Measurements from ENCODE around the gene UBAC2.
"Not testable (repeated sequence)": the region's sequence is repeated elsewhere in the genome, so short reads cannot be mapped to it uniquely, and the experiment has no call there.

DNA sequence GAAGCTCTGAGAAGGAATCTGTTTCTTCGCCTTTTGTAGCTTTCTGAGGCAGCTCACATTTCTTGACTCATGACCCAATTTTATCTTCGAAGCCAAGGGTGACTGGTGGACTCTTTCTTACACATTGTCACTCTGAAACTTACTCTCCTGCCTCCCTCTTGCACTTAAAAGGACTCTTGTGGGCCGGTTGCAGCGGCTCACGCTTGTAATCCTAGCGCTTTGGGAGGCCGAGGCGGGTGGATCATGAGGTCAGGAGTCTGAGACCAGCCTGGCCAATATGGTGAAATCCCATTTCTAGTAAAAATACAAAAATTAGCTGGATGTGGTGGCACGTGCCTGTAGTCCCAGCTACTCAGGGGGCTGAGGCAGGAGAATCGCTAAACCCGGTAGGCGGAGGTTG is 29.9 kb downstream of the UBAC2 start:
- TF ChIP-seq, protein P1, sequence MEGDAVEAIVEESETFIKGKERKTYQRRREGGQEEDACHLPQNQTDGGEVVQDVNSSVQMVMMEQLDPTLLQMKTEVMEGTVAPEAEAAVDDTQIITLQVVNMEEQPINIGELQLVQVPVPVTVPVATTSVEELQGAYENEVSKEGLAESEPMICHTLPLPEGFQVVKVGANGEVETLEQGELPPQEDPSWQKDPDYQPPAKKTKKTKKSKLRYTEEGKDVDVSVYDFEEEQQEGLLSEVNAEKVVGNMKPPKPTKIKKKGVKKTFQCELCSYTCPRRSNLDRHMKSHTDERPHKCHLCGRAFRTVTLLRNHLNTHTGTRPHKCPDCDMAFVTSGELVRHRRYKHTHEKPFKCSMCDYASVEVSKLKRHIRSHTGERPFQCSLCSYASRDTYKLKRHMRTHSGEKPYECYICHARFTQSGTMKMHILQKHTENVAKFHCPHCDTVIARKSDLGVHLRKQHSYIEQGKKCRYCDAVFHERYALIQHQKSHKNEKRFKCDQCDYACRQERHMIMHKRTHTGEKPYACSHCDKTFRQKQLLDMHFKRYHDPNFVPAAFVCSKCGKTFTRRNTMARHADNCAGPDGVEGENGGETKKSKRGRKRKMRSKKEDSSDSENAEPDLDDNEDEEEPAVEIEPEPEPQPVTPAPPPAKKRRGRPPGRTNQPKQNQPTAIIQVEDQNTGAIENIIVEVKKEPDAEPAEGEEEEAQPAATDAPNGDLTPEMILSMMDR (conservative IDR thresholded peaks at IDR 0.05) = not testable (repeated sequence)
- not testable (repeated sequence) for TF ChIP-seq EZH2 (IDR thresholded peaks at IDR 0.05; ENCODE audit: low read depth)

Data from PC-9 (cell line).